Tibial nerve (tissue), 4 donors: ENCODE data around the gene IL22RA1.

Experiments
- EP300 ChIP-seq, 2 donors: sonication (generic); formaldehyde crosslinking; IDR thresholded peaks; one replicate each; pipeline ENCODE4 v1.6.1; 2017; ENCODE audit warnings: antibody characterized with exemption in 2 of 2, mild to moderate bottlenecking in 1 of 2
- POLR2A ChIP-seq, 2 donors: fragments of 450-650 bp; IDR thresholded peaks; one replicate each; pipeline ENCODE4 v1.6.1; 2017; ENCODE audit warnings: antibody characterized with exemption in 2 of 2, mild to moderate bottlenecking in 2 of 2, moderate library complexity in 2 of 2
- TF ChIP-seq, protein P1 (sequence below), 5 experiments: fragments of 200-600 bp in 3 of 5; fragments of 450-650 bp in 2 of 5; sonication (generic) in 3 of 5; IDR thresholded peaks; one replicate each; pipeline ENCODE4 v1.5.1; 2016 to 2019; ENCODE audit warnings: antibody characterized with exemption in 5 of 5, mild to moderate bottlenecking in 3 of 5, moderate library complexity in 2 of 5

DNA sequence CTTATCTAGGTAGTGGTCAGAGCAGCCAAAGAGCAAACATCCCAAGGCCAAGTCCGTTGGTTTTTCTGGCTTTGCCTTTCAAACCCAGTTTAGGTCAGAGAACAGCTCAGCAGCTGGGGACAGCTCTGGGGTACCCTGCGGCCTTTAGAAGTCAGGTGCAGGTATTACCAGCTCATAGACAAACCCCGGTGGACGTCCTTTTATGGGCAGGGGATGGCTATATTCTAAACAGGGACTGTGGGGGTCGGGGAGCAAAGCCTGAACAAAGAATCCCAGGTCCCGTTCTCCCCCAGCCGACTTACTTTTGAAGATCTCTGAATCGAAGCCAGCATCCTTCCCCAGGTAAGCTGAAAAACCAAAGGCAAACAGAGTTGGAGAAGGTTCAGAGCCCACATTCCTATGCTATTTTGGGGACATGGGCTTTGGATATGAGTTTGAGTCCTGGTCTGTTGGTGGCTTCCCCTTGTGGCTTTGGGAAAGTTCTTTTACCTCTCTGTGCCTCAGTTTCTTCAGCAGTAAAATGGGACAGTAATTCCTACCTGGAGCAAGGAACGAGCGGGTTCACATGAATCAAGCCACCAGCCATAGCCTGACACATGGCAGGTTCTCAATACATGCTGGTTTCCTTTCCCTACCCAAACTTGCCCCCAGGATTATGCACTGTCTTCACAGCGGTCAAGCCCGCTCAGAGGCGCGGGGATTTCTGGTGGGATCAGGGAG lies 47.6 kb downstream of the IL22RA1 start:
- TF ChIP-seq, protein P1, sequence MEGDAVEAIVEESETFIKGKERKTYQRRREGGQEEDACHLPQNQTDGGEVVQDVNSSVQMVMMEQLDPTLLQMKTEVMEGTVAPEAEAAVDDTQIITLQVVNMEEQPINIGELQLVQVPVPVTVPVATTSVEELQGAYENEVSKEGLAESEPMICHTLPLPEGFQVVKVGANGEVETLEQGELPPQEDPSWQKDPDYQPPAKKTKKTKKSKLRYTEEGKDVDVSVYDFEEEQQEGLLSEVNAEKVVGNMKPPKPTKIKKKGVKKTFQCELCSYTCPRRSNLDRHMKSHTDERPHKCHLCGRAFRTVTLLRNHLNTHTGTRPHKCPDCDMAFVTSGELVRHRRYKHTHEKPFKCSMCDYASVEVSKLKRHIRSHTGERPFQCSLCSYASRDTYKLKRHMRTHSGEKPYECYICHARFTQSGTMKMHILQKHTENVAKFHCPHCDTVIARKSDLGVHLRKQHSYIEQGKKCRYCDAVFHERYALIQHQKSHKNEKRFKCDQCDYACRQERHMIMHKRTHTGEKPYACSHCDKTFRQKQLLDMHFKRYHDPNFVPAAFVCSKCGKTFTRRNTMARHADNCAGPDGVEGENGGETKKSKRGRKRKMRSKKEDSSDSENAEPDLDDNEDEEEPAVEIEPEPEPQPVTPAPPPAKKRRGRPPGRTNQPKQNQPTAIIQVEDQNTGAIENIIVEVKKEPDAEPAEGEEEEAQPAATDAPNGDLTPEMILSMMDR (IDR thresholded peaks at IDR 0.05), result no peak
- TF ChIP-seq POLR2A (IDR thresholded peaks at IDR 0.05) (no peak), EP300 (IDR thresholded peaks at IDR 0.05) (no peak)
